ENCODE measurements around the gene AGAP1. TPM values are rescaled to one million over a fixed set of nuclear protein-coding genes. Genes with fewer than 3 reads are reported as not detected.

AGAP1 gene
- total RNA-seq, 1 donor = 1.1 TPM

GRCh38 chr2:235486729-235487128 is 7.1 kb upstream of the AGAP1 start:
- no peak for DNase-seq (ENCODE audit: low read depth in 2 of 3, low spot score in 2 of 3)

DNA sequence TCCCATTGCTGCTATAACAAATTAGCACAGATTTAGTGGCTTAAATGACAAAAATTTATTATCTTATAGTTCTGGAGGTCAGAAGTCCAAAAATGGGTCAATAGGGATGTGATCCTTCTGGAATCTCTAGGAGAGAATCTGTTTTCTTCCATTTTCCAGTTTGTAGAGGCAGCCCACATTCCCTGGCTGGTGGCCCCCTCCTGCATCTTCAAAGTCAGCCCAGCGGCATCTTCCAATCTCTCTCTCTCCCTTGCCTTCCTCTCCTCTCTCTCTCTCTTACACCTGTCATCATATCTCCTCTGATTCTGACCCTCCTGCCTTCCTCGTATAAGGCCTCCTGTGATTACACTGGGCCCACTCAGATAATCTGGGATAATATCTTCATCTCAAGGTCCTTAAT is 3.9 kb upstream of the AGAP1 start:
- DNase-seq (ENCODE audit: low read depth in 2 of 3, low spot score in 2 of 3) = no peak

GRCh38 chr2:235492850-235493344 is 946 bp upstream of the AGAP1 start:
- no peak for DNase-seq (ENCODE audit: low read depth in 2 of 3, low spot score in 2 of 3)

GRCh38 chr2:235493402-235493774 is 455 bp upstream of the AGAP1 start:
- no peak for DNase-seq (ENCODE audit: low read depth in 2 of 3, low spot score in 2 of 3)

GRCh38 chr2:235494716-235495372 is 1.0 kb downstream of the AGAP1 start:
- DNase-seq (ENCODE audit: low read depth in 2 of 3, low spot score in 2 of 3) = no peak

GRCh38 chr2:235495373-235496238 is 1.8 kb downstream of the AGAP1 start:
- DNase-seq (ENCODE audit: low read depth in 2 of 3, low spot score in 2 of 3) = no peak

DNA sequence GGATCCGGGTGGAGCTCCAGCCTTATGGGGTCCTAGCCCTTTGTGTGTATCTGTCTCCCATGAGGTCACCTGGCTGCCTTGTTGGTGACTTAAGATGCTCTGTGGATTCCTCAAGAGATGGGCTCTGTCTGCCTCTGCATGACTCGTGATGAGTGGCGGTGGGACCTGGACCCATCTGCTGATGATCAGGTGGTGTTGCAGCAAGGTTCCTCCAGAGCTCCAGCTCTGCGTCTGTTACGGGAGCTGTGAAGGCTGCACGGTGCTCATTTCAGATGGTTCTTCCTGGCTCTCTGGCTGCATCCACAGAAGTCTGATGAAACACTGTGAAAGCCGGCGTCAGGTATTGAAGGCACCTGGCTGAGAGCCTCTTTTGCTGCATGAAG is 2.4 kb downstream of the AGAP1 start:
- no peak for DNase-seq (ENCODE audit: low read depth in 2 of 3, low spot score in 2 of 3)

- DNase-seq (ENCODE audit: low read depth in 2 of 3, low spot score in 2 of 3) = no peak
These were observed 3.3 kb downstream of the AGAP1 start for GRCh38 chr2:235497096-235497495.

- DNase-seq (ENCODE audit: low read depth in 2 of 3, low spot score in 2 of 3) = no peak
These were observed 4.7 kb downstream of the AGAP1 start for GRCh38 chr2:235498541-235498940.

GRCh38 chr2:235498946-235499812 is 5.3 kb downstream of the AGAP1 start:
- DNase-seq (ENCODE audit: low read depth in 2 of 3, low spot score in 2 of 3) = no peak

DNA sequence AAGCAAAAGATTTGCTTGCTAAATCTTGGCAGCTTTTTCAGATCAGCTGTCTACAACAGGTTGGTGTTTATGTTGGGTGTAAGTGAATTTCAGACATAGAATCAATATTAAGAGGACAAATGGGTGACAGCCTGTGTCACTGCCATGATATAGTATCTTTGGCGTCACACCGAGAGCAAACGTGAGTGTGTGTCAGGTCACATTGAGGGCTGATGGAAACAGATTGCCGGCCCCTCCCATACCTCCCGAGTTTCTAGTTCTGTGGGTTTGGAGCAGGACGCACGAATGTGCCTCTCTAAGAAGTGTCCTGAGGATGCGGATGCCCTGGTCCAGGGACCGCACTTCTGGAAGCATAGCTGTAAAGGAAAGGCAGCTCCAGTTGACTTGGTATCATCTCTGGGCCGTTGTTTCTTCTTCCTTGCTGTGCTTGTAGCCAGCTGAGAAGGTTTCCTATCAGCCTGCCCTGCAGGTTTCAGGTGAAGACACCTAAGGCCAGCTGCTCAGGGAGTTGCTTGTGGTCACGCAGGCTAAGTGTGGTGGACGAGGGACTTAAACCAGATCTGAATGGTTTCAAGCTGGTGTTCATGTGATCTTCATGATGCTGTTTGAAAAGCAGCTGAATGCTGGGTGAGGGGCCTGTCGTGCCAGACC is 6.4 kb downstream of the AGAP1 start:
- no peak for DNase-seq (ENCODE audit: low read depth in 2 of 3, low spot score in 2 of 3)

GRCh38 chr2:235500761-235501672 is 7.2 kb downstream of the AGAP1 start:
- peak in 2 of 3 donors; percentile 54 to 62 for DNase-seq (ENCODE audit: low read depth in 2 of 3, low spot score in 2 of 3)

DNA sequence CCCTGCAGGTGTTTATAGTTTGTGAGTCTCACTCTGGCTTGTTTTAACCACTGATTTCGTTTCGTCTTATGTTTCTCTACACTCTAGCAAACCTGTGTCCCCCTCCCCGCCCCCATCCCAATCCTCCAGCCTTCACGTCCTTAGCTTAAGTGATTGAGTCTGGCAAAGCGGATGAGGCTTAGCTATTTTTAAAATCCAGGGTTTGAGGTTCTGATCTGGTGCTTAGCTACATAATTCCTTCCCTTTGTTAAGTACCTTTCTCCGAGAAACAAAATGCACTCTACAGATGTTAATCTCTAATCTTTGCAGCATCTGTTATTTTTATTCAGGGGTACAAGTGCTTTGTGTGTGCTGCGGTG is 7.8 kb downstream of the AGAP1 start:
- DNase-seq (ENCODE audit: low read depth in 2 of 3, low spot score in 2 of 3) = peak in 1 of 3 donors; percentile 52

DNA sequence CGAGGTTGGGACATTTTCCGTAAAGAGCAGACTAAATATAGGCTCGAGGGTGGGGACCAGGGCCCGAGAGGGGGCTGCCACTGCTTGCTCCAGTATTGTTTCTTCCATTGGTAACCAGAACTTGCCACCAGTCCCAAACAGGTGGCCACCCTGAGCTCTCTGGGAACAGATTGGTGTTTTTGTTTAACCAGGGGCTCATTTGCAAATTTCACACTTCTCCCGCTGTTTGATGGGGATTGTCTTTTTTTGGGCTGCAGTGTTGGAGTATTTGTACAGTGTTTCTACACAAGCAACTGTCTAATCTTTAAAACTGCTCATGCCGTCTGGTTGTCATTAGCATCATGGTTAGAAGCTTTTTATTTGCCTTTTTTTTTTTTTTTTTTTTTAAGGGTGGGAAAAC is 8.5 kb downstream of the AGAP1 start:
- DNase-seq (ENCODE audit: low read depth in 2 of 3, low spot score in 2 of 3) = no peak

DNA sequence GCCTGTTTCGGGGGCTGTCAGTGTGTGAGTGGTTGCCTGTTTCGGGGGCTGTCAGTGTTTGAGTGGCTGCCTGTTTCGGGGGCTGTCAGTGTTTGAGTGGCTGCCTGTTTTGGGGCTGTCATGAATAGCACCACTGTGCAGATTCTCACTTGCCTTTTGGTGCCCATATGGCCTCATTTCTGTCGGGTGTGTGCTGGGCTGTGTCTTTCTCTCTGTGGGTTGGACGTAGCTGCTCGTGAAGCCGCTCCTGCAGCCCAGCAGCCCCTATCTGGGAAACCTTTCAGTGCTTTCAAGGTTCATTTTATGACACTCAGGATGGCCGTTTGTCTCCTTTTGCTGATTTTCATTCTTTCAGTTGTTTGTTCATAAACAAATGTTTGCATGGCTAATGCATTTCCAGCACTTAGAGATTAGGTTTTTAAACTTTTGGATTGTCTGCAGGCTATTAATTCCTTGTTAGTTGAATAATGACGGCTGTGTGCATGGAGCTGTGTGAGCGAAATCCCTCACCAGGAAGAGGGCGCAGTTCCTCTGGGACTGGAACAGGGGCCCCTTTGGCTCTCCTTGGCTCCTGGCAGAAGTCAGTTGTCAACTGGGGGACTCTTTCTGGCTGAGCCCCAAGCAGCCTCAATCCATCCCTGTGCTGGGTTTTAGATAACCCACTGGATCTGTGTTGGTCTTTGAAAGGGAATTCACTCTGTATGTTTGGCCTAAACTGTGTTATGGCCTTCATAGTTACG is 10.8 kb downstream of the AGAP1 start:
- no peak for DNase-seq (ENCODE audit: low read depth in 2 of 3, low spot score in 2 of 3)

- no peak for DNase-seq (ENCODE audit: low read depth in 2 of 3, low spot score in 2 of 3)
These were observed 11.4 kb downstream of the AGAP1 start for GRCh38 chr2:235505181-235505741.

GRCh38 chr2:235506291-235506996 is 12.6 kb downstream of the AGAP1 start:
- no peak for DNase-seq (ENCODE audit: low read depth in 2 of 3, low spot score in 2 of 3)

DNA sequence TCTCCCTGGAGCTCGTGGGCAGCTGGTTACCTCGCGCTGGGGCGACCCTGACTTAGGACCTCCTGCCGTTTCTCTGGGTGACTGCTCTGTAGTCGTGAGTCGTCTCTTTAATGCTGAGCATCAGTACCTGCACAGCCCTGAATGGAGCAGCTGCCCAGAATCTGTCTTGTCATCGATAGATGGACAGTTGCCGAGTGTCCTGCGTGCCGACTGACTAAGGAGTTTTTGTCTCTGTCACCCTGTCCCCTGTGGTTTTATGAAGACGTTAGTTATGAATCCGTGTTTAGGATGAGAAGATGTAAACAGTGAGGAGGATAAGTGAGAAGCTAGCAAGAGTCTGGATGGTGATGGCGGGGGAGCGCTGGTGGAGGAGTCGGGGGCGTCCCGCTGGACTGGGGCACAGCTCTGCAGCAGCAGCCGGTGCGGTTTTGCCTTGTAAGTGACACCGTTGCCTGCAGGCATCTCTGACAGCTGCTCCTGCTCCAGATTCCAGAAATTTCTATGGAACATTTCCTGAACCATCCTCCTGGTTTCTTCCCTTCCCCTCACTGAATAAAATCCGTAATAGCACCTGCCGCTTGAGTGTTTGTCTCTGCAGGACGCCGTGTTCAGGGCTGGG is 13.3 kb downstream of the AGAP1 start:
- DNase-seq (ENCODE audit: low read depth in 2 of 3, low spot score in 2 of 3) = no peak
